NB4 (cell line): Measurements from ENCODE around the gene EHBP1L1.

Experiments
- MYC ChIP-seq: IDR thresholded peaks from 2 replicates; pipeline ENCODE4 v1.6.1; 2011; ENCODE audit warnings: low read depth, low read length
- POLR2A ChIP-seq: IDR thresholded peaks from 2 replicates; pipeline ENCODE4 v1.6.1; 2011; ENCODE audit warnings: mild to moderate bottlenecking; ENCODE audit not compliant: insufficient read length; ENCODE audit errors: extremely low read depth
- TF ChIP-seq, protein P1 (sequence below): IDR thresholded peaks from 2 replicates; pipeline ENCODE4 v1.6.1; 2011; ENCODE audit warnings: low read depth, low read length
- TF ChIP-seq, protein P2 (sequence below): IDR thresholded peaks from one replicate; pipeline ENCODE4 v1.5.1; 2012; ENCODE audit warnings: low read depth, low read length

DNA sequence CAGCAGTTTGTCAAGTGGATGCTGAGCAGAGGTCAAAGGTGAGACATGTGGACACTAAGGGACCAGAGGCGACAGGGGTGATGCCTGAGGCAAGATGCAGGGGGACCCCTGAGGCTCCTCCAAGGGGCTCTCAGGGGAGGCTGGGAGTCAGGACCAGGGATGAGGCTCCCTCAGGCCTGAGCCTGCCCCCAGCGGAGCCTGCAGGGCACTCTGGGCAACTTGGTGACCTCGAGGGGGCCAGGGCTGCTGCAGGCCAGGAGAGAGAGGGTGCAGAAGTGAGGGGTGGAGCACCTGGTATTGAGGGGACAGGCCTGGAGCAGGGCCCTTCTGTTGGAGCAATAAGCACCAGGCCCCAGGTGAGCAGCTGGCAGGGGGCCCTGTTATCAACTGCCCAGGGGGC, 6.1 kb downstream of the EHBP1L1 start:
- TF ChIP-seq POLR2A (no peak), MYC (no peak)
- TF ChIP-seq, protein P1, sequence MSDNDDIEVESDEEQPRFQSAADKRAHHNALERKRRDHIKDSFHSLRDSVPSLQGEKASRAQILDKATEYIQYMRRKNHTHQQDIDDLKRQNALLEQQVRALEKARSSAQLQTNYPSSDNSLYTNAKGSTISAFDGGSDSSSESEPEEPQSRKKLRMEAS, result no peak
- TF ChIP-seq, protein P2, sequence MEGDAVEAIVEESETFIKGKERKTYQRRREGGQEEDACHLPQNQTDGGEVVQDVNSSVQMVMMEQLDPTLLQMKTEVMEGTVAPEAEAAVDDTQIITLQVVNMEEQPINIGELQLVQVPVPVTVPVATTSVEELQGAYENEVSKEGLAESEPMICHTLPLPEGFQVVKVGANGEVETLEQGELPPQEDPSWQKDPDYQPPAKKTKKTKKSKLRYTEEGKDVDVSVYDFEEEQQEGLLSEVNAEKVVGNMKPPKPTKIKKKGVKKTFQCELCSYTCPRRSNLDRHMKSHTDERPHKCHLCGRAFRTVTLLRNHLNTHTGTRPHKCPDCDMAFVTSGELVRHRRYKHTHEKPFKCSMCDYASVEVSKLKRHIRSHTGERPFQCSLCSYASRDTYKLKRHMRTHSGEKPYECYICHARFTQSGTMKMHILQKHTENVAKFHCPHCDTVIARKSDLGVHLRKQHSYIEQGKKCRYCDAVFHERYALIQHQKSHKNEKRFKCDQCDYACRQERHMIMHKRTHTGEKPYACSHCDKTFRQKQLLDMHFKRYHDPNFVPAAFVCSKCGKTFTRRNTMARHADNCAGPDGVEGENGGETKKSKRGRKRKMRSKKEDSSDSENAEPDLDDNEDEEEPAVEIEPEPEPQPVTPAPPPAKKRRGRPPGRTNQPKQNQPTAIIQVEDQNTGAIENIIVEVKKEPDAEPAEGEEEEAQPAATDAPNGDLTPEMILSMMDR, result no peak
